GM20000 (cell line): ENCODE results near the gene SNX1.
A peak's percentile ranks its signal among the peaks of the same experiment; 100 is the strongest.

Experiments used
- DNase-seq: peaks from one replicate; pipeline ENCODE4 v3.0.0; 2012; ENCODE audit warnings: low spot score
- CTCF ChIP-seq: IDR thresholded peaks from 2 replicates; pipeline ENCODE4 v1.5.1; 2012; ENCODE audit warnings: mild to moderate bottlenecking, control low read depth; ENCODE audit errors: extremely low read depth, missing control alignments

The SNX1 gene

GRCh38 chr15:64095795-64096667 is at the start of gene SNX1:
Gene SNX1 (plus strand): TSS chr15:64095982. CDS start chr15:64096014, 32 bp downstream.
- DNase-seq = peak; percentile 88
- TF ChIP-seq CTCF = no peak

GRCh38 chr15:64046421-64047153 is 49.2 kb upstream of the SNX1 start, which contains the start of gene DAPK2:
Gene DAPK2 (minus strand): TSS chr15:64046485. CDS start chr15:64040261, 6,224 bp downstream.
- DNase-seq = peak; percentile 95
- TF ChIP-seq CTCF = peak; percentile 73

- DNase-seq = no peak
- no peak for TF ChIP-seq CTCF
Measured at GRCh38 chr15:64048781-64049460, 46.9 kb upstream of the SNX1 start.

GRCh38 chr15:64050281-64051092 is 45.3 kb upstream of the SNX1 start:
- no peak for DNase-seq
- TF ChIP-seq CTCF = no peak

- no peak for DNase-seq
- no peak for TF ChIP-seq CTCF
Measured at GRCh38 chr15:64051093-64051402, 44.7 kb upstream of the SNX1 start.

- TF ChIP-seq CTCF = no peak
Measured at GRCh38 chr15:64051407-64052259, 44.1 kb upstream of the SNX1 start.

More at GRCh38 chr15:64051407-64052259, 44.1 kb upstream of the SNX1 start:
- DNase-seq = no peak
